Ovary (tissue), 3 donors: ENCODE measurements around the gene GSTM3.

ENCODE experiments used
- EP300 ChIP-seq: sonication (generic); formaldehyde crosslinking; IDR thresholded peaks from one replicate; pipeline ENCODE4 v1.6.1; 2017; ENCODE audit warnings: antibody characterized with exemption
- TF ChIP-seq, protein P1 (sequence below), 3 donors: fragments of 450-650 bp in 2 of 3; fragments of 200-600 bp in 1 of 3; IDR thresholded peaks; one replicate each; pipeline versions ENCODE4 v1.5.1 to v1.8.0; 2016 to 2022; ENCODE audit warnings: antibody characterized with exemption in 3 of 3, mild to moderate bottlenecking in 1 of 3
- donor health status: DM: no; HTN: no; CAD: no.

- TF ChIP-seq EP300 = no peak
- TF ChIP-seq, protein P1, sequence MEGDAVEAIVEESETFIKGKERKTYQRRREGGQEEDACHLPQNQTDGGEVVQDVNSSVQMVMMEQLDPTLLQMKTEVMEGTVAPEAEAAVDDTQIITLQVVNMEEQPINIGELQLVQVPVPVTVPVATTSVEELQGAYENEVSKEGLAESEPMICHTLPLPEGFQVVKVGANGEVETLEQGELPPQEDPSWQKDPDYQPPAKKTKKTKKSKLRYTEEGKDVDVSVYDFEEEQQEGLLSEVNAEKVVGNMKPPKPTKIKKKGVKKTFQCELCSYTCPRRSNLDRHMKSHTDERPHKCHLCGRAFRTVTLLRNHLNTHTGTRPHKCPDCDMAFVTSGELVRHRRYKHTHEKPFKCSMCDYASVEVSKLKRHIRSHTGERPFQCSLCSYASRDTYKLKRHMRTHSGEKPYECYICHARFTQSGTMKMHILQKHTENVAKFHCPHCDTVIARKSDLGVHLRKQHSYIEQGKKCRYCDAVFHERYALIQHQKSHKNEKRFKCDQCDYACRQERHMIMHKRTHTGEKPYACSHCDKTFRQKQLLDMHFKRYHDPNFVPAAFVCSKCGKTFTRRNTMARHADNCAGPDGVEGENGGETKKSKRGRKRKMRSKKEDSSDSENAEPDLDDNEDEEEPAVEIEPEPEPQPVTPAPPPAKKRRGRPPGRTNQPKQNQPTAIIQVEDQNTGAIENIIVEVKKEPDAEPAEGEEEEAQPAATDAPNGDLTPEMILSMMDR (IDR thresholded peaks at IDR 0.05) = no peak
Observed at GRCh38 chr1:109785446-109786111, 44.7 kb upstream of the GSTM3 start.
